C4-2B (cell line): ENCODE data around the gene MAP4K3.

Experiments used
- H3K27ac ChIP-seq: fragments of 450-650 bp; 2 replicates; pipeline ENCODE4 v1.5.1; 2017
- CTCF ChIP-seq: fragments of 450-650 bp; conservative IDR thresholded peaks from 2 replicates; pipeline ENCODE4 v1.5.1; 2017; ENCODE audit warnings: mild to moderate bottlenecking
- ZFX ChIP-seq: fragments of 450-650 bp; IDR thresholded peaks from 2 replicates; pipeline ENCODE4 v1.6.1; 2017

The MAP4K3 gene

GRCh38 chr2:39203382-39203781, 233.7 kb downstream of the MAP4K3 start:
- TF ChIP-seq ZFX (no peak), CTCF (no peak)
- H3K27ac ChIP-seq: no peak overlapping the region

DNA sequence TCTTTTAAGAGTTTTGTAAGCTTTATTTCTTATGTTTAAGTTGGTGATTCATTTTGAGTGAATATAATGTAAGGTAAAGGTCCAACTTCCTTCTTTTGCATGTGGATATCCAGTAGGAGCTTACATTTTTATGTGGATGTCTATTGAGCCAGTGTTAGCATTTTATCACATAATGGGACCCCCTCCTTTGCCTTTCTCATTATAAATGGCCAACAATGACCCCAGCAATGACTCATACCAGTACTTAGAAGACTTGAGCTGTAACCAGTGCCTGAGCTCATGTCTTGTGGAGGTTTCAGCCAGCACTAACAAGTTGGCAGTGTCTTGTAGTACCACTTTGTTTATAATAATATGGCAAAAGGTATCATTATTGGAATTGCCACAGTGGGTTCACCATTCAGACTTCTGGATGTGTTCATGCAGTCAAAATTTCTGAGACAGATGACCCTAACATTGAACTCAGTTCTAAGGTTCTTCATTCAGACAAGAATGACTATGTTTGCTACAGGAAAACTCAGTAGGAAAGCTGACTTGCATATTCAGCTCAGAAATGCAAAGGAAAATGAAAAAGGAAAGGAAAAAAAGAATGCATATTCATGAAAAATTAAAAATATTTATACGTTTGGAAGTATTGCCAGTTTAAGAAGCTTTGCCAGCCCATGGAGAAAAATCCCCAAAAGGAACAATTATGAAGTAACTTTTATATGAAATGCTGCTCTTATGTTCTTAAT, 234.3 kb downstream of the MAP4K3 start:
- no peak overlapping the region for H3K27ac ChIP-seq

More for the DNA sequence above, 234.3 kb downstream of the MAP4K3 start:
- no peak for TF ChIP-seq ZFX
- TF ChIP-seq CTCF: no peak
